Stimulated activated naive CD8-positive, alpha-beta T cell treated with anti-CD3 and anti-CD28 coated beads, Interleukin-15, Interleukin-2, amounts not matched to agents 100 U/mL and 50 U/mL, for 24 hours (primary cell): ENCODE measurements around the gene SLC22A2.
A peak's percentile ranks its signal among the peaks of the same experiment; 100 is the strongest.
"Not testable (repeated sequence)": the region's sequence is repeated elsewhere in the genome, so short reads cannot be mapped to it uniquely, and the experiment has no call there.

Experiments
- ATAC-seq: fragments of 150-1000 bp; cut with Tn5 transposase; one replicate; pipeline ENCODE4 v1.10.0; 2021
- DNase-seq: peaks from one replicate; pipeline ENCODE4 v3.0.0; 2021

Gene SLC22A2

DNA sequence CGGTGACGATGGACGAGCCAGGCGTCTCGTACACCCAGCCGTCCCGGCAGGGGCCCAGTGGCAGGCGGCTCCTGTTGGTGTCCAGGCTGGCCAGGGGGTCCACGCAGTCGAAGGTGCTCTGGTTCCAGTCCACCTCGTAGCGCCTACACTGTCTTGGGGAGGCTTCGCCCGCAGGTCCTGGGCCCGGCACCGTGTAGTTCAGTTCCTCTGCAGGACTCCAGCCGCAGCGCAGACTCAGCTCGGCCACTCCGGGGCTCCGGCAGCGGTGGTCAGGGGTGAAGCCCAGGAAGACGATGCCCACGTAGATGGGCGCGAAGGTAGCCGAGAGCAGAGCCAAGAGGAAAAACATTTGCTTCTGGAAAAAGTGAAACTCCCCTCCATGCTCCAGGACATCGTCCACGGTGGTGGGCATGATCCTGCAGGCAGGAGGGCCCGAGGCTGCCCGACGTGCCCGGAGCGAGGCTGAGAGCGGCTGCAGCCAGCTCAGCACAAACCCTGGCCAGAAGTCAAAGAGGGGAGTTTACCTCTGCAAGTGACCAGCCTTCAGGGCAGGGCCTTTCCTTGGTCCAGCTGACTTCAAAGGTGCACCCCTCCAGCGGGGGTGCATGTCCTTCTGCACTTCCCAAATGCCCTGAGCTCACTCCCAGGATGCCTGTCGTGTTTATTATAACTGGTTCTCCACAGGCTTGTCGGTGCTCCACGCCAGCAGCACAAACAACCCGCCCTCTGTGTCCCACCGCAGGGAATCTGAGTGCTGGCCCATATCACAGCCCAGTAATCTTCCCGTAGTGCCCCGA is at the start of gene SLC22A2:
TSS of gene SLC22A2 (minus strand) at position 476 of the 797 bp plus-strand sequence. CDS start at position 412, 64 bp downstream.
- DNase-seq, result no peak
- ATAC-seq, result peak; percentile 17

DNA sequence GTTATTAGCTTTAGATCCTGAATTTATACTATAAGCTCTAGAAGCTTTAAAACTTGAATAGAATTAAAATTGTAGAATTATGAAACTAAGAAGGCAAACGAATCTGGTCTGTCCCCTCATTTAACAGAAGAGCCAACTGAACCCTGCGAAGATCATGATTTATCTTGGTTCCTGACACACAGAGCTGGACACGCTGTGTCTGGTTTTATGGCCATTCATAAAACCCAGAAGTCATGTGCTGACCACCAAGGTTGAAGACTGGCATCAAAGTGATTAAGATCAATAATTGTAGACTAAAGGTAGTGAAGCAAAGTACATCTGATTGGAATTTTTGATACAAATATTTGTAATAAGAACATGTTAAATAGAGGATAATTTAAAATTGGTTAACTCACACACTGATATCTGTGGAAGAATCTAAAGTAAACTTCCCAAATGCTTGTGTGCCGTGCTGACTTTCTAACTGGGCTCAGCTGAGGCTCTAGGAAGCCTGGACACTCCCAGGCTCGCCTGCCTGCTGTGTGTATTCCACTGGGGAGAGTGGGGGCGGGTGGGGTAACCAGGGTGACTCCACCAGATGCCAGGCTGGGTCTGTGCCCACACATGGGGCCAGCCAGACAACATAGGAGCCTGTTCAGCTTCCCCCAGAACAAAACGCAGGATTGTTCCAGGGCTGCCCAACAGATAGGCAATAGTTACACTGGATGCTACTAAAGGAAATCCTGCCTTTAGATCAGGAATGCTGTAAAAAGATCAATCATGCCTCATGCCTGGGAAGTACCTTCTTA is 47.5 kb upstream of the SLC22A2 start:
- DNase-seq (no peak), ATAC-seq (no peak)

DNA sequence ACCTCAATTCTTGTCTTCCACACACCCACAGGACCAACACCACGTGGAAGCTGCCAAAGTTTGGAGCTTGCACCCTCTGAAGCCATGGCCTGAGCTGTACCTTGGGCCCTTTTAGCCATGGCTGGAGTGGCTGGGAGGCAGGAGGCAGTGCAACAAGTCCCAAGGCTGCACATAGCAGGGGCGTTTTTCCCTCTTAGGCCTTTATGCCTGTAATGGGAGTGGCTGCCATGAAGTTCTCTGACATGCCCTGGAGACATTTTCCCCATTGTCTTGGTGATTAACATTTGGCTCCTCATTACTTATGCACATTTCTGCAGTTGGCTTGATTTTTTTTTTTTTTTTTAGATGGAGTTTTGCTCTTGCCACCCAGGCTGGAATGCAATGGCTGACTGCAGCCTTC is 45.2 kb upstream of the SLC22A2 start:
- ATAC-seq (no peak), DNase-seq (no peak)

DNA sequence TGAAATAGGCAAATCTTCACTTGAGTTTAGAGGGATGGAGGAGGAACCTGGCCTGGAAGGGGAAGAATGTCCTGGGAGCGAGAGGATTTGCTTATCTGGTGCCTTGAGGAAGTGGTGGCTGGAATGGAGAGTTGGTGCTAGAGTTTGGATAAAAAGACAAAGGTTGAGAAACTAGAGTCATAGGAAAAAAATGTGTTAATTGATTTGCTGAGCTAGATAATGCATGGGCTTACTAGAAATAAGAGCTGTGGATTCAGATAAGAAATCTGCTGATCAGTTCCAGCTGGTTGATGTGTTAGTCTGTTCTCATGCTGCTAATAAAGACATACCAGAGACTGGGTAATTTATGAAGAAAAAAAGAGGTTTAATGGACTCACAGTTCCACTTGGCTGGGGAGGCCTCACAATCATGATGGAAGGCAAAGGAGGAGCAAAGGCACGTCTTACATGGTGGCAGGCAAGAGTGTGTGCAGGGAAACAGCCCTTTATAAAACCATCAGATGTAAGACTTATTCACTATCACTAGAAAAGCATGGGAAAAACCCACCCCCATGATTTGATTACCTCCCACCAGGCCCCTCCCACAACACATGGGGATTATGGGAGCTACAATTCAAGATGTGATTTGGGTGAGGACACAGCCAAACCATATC is 43.9 kb upstream of the SLC22A2 start:
- not testable (repeated sequence) for ATAC-seq, DNase-seq

DNA sequence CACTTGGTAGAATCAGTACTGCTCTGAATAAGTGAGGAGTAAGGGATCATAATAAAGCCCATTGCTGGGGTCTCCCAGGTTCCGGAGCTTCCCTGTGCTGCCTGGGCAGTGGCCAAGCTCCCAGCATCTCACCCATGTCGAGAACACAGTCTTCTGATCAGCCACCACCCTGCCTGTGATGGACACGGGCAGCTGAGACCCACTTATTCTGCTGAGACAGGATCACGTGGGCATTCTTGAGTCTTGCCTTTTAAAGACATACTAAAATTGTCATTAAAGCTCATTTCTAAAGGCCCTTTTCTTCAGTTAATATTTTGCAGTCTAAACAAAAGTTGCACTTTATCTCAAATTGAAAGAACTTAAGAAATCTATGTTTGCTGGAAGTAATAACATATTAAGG is 42.7 kb upstream of the SLC22A2 start:
- DNase-seq (no peak), ATAC-seq (no peak)

DNA sequence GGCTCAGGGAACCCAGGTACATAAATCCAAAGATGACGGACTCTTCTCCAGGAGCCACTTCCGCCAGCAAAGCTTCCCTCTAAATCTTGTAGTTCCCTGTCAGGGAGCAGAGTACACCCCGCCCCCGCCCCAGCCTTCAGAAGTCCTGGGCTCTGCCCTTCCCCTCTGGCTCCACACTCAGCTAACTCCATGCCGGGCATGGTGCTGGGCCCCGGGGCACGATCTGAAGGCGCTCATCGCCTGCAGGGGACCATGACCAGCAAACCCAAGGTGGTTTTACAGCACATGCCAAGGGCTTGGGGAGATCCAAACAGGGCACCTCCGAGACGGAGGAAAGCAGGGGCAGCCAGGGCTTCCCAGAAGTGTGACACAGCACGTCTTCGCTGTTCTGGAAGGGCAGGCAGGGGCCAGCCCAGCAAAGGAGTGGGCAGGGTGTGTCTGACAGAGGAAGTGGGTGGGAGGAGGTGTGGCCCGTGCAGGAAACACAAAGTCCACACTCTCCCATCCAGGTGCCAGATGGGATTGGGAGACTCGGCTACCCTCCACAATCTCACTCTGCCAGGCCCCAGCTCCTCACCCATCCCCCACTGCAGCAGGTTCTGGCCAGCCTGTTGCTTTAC is 41.6 kb upstream of the SLC22A2 start:
- no peak for DNase-seq
- no peak for ATAC-seq

DNA sequence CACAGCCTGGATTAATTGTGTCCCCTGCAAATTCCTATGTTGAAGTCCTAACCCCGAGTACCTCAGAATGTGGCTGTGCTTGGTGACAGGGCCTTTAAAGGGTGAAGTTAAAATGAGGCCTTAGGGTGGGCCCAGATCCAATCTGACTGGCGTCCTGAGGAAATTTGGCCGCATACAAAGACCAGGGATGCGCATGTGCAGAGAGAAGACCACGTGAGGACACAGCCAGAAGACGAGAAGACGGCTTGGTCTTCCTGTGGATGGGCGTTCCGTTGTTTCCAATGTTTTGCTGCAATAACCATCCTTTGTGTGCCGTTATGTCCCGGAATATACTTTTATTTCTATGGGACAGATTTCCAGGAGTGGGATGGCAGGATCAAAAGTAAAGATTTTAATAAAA is 40.9 kb upstream of the SLC22A2 start:
- ATAC-seq (no peak), DNase-seq (no peak)

DNA sequence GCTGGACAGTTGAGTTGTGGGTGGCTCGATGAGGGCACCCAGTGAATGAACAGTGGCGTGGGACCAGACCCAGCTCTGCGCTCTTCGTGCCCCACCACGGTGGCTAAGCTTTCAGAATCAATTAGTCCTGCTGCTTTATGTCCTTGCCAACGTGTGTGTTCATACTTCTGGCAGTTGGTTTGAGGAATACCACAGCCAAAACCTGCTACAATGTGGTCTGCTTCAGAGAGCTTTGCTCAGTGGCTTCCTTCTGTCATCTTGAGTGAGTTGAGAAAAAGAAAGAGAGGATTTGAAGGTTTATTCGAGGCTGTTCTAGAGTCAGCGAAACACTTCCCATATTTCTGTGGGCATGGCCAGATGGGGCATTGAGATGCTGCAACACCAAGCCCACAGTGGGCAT is 39.5 kb upstream of the SLC22A2 start:
- DNase-seq (no peak), ATAC-seq (no peak)

DNA sequence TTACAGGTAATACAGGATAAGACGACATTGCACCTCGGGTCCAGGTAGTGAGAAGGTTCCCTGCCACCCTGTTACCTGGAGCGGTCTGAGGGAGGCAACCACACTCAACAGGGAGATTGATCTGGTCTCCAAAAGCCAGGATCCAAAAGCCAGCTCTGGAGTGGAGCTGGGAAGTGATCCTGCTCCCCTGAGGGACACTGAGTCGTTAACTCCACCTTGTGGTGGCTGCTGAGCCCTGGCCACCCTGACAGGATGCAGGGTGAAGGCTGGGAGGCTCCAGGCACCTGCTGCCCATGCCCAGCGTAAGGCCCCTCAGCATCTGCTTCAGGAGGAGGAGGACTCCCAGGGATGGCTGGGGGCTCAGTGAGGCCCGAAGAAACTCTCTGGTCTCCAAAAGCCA is 38.7 kb upstream of the SLC22A2 start:
- DNase-seq, result no peak
- no peak for ATAC-seq

DNA sequence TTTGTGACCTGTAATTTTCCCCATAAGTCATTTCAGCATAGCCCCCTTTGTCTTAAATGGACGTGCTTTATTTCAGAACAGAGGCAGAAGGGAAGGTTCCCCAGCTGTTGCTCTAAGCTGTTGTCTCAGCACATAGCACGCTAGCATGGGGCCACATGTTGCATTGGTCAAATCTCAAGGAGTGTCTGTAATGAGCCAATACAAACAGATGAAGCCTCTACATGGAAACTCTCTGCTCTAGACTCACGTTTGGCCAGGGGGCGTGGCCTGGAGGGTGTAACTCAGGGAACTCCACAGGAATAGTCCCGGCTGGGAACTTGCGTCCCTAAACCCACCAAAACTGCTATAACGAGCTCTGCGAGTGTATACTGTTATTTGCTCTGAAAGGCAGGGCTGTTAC is 35.2 kb upstream of the SLC22A2 start:
- DNase-seq (no peak), ATAC-seq (no peak)

DNA sequence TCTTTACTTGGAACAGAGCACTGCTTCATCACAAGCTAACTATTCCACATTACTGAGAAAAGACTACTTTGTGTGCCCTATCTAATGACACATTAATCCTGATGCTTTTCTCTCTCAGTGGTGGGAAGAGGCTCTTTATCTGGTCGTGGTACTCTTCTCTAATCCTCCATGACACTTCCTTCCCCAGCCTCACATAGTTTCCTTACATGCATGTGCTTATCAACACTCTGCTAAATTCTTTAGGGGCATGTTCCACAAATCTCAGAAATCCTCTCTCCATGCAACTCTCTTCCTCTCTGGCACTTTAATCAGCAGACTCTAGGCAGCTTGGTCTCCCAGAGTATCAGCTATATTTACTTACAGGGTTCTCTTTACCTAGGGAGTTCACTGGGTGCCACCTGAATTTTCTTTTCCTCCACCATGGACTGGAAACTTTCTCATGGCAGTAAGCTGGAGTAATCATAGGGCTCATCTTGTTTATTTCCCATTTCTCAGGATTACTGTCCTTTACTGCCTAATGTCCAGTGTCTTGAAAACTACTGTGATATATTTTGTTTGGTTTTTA is 27.0 kb upstream of the SLC22A2 start:
- DNase-seq, result no peak
- no peak for ATAC-seq

DNA sequence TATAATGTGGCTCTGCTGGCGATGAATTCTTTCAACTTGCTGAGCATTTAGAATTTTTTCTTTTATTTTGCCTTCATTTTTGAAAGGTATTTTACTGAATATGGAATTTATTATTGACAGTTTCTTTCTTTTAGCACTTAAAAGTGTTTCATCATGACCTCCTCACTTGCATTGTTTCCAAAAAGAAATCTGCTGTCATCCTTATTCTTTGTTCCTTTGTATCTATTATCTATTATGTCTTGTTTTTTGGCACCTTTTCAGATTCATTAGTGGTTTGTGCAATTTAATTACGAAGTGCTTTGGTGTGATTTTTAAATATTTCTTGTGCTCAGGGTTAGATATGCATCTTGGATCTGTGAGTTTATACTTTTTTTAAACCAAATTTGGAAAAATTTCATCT is 26.0 kb upstream of the SLC22A2 start:
- no peak for DNase-seq
- no peak for ATAC-seq

DNA sequence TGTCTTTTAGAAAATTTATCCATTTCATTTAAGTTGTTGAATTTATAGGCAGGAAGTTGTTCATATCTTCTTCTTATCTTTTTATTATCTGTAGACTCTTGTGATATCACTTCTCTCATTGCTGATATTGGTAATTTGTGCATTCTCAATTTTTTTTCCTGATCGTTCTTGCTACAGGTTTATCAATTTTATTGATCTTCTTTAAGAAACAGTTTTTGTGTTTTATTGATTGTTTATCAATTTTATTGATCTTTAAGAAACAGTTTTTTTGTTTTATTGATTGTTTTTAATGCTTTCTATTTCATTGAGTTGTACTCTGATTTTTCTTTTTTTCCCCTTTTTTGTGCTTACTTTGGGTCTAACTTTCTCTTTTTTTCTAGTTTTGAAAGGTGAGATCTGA is 23.8 kb upstream of the SLC22A2 start:
- DNase-seq, result no peak
- no peak for ATAC-seq

DNA sequence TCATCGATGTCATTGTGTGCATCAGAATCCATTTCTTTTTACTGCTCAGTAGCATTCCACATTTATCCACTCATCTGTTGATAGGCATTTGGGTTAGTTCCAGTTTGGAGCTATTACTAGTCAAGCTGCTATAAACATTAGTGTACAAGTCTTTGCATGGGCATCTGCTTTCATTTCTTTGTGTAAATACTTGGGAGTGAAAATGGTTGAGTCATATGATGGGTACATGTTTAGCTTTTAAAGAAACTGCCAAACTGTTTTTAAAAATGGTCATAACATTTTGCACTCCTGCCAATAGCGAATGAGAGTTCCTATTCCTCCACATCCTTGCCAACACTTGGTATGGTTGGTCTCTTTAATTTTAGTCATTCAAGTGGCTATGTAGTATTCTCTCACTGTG is 21.2 kb upstream of the SLC22A2 start:
- DNase-seq, result no peak

DNA sequence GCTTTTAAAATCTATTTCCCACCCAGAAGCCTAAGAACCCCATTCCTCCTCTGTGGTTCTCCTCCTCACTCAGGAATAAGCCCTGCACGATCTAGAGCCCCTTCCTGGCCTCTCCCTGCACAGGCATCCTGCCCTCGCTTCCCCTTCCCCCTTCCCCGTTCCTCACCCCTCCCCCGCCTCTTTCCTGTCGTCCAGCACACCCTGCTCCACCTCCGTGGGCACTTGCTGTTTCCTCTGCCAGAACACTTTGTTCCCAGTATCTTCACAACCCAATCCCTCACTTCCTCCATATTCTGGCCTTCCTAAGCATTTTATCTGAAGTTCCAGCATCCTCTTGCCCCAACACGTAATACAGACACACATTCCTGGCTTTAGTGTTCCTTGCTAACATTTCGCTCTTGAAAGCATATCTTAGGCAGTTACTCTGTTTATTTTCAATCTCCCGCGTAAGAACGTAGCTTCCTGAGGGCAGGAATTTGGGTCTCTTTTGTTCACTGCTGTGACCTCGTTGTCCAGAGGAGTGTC is 20.2 kb upstream of the SLC22A2 start:
- no peak for ATAC-seq
- DNase-seq, result no peak

More for the DNA sequence above, 21.2 kb upstream of the SLC22A2 start:
- ATAC-seq, result no peak

DNA sequence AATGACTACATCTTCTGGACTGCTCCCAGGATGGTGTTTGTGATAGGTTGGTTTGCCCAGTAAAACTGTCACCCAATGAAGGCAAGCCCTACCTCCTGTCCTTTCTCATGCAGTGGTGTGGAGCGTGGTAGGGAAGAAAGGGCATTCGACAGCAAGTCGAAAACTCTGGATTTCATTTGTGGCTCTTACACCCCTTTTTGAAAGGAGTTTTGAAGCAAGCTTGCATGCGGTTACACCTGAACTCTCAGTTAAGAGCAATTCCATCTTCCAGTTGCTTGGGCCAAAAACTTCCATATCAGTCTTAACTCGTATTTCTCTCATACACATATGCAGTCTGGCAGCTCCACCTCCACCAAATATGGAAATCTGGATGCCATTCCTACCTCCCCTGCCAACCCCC is 19.7 kb upstream of the SLC22A2 start:
- DNase-seq (no peak), ATAC-seq (no peak)

DNA sequence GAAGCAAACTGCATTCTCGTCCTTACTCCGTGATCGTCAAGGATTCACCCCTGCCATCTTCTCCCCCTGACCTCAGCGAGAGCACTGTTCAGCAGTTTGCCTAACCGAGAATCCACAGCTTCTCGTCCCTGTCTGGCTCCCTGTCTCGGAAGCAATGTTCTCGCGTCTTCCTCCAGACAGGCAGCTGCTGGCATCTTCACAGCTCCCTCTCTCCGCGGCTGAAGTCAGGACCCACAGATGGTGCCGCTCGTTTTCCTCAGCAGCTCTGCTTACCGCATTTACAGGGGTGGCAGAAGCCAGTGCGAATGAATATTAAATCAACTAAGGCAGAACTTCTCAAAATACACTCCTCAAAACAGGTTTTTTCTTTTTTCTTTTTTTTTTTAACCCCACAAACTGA is 18.9 kb upstream of the SLC22A2 start:
- ATAC-seq (no peak), DNase-seq (no peak)

DNA sequence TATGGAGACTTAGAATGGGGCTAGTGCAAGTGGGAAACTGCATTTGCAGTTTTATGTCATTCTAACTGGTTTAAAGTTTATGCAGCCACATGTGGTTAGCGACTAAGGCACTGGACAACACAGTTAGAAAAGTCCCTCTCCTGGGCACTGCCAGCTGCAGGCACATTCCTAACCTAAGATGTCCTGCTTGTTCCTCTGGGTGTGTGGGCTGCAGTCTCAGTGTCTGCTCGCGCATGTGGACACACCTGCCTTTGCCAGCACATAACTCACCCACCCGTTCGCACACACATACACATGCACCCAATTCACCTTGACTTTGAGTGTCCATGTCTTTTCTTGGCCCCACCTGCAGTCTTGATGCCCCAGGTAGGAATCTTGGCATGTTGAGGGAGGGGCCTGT is 18.5 kb upstream of the SLC22A2 start:
- DNase-seq (no peak), ATAC-seq (no peak)

DNA sequence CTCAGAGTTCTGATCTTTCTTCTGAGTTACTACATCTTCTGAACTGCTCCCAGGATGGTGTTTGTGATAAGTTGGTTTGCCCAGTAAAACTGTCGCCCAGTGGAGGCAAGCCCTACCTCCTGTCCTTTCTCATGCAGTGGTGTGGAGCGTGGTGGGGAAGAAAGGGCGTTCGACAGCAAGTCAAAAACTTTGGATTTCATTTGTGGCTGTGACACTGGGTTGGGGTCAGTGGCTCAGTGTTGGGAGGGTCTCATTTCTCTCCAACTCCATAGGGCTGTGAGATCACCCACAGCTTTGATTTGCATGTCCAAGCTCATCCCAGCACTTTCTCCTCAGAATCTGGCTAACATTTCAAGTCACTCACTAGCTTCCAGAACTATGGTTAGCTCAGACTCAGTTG is 17.5 kb upstream of the SLC22A2 start:
- DNase-seq (no peak), ATAC-seq (no peak)

DNA sequence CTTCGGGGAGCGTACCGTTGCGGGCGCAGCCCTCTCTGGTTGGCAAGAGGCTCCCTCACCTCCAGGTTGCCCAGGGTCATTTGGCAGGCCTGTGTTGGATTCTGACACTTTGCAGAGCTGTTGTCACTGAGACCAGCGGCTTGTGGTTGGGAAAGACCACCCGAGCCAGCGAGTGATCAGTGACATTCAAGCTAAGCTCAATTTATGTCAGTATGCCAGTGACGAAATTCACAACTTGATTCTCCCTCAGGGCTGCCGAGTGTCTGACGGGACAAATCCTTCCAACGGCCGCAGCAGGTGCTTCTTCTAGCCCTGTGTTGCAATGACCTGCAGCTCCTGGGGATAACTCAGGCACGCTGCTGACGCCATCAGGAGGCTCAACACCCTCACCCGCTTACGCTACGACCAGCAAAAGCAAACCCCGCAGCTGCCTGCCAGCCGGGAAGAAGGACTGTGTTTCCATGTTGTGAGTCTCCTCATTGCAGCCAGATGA is 16.9 kb upstream of the SLC22A2 start:
- no peak for ATAC-seq
- no peak for DNase-seq

DNA sequence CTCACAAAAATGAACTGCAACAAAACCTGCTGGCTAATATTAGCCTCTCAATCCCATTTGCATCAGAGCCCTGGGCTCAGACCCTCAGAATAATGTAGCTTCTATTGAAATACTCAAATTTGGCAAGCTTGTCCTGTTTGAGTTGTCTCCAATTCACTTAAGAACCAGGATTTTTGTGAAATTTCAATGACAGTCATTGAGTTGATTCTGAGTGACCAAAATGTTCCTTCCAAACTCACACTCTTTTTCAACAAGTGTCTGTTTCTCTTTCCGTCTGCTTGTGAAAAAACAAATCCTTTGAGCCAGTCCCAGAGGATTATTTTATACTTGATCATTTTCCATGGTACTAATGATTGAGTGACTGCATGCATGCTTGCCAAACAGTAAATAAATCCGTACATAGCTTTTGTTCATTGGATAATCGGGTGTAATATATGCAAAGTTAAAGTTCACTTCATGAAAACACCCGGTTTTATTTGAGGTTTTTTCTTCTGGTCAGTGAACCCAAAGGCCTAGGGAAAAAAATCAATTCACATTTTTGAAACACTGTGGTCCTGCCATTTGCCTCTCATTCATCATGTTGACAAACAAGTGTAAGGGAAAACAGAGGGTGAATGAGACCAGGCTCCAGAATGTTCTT is 16.4 kb upstream of the SLC22A2 start:
- DNase-seq (no peak), ATAC-seq (no peak)
